ENCODE measurements around the gene RASSF7.
"Not testable (repeated sequence)": the region's sequence is repeated elsewhere in the genome, so short reads cannot be mapped to it uniquely, and the experiment has no call there.

The RASSF7 gene, protein sequence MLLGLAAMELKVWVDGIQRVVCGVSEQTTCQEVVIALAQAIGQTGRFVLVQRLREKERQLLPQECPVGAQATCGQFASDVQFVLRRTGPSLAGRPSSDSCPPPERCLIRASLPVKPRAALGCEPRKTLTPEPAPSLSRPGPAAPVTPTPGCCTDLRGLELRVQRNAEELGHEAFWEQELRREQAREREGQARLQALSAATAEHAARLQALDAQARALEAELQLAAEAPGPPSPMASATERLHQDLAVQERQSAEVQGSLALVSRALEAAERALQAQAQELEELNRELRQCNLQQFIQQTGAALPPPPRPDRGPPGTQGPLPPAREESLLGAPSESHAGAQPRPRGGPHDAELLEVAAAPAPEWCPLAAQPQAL

GRCh38 chr11:560305-561147, at the start of gene RASSF7, which contains the start of gene LMNTD2:
TSS of gene RASSF7 (plus strand) at chr11:560970. CDS start at chr11:561769, 799 bp downstream.
TSS of gene LMNTD2 (minus strand) at chr11:560738. CDS start at chr11:560716, 22 bp downstream.
- peak; percentile 32 for DNase-seq (ENCODE audit: low read depth, low spot score)

GRCh38 chr11:512761-513595, 47.8 kb upstream of the RASSF7 start:
- no peak for DNase-seq (ENCODE audit: low read depth, low spot score)

GRCh38 chr11:514606-515005, 46.2 kb upstream of the RASSF7 start:
- DNase-seq (ENCODE audit: low read depth, low spot score) = no peak

DNA sequence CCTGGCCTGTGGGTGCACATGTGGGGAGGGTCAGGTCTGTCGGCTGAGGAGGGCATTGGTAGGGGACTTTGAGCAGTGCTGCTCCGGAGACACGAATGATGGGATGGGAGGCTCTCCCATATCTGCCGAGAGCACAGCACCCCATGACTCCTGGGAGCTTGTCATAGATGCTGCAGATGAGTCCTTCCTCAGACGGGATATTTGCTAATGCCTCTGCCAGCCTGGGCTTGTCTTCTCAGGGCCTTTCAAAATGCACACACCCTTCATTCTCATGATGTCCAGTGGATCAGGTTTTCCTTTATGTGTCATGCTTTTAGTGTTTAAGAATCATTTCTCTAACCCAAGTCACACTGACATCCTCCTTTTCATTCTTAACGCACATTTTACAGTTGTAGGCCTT, 45.6 kb upstream of the RASSF7 start:
- no peak for DNase-seq (ENCODE audit: low read depth, low spot score)

DNA sequence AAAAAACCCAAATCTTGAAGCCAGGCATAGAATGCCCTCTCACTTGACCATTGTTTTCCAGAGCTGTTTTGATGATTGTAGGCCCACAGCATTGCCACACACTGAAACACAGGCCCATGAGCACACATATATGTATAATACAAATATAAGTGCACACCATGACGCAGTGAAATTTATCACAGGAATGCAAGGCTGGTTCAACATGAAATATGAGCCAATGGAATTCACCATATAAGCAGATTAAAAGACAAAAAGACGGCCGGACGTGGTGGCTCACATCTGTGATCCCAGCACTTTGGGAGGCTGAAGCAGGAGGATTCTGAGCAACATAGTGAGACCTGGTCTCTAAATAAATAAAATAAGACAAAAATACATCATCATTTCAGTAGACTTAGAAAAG, 44.4 kb upstream of the RASSF7 start:
- no peak for DNase-seq (ENCODE audit: low read depth, low spot score)

- DNase-seq (ENCODE audit: low read depth, low spot score) = not testable (repeated sequence)
Observed at GRCh38 chr11:516918-517685, 43.7 kb upstream of the RASSF7 start.

GRCh38 chr11:518463-519202, 42.1 kb upstream of the RASSF7 start:
- DNase-seq (ENCODE audit: low read depth, low spot score) = peak; percentile 54

DNA sequence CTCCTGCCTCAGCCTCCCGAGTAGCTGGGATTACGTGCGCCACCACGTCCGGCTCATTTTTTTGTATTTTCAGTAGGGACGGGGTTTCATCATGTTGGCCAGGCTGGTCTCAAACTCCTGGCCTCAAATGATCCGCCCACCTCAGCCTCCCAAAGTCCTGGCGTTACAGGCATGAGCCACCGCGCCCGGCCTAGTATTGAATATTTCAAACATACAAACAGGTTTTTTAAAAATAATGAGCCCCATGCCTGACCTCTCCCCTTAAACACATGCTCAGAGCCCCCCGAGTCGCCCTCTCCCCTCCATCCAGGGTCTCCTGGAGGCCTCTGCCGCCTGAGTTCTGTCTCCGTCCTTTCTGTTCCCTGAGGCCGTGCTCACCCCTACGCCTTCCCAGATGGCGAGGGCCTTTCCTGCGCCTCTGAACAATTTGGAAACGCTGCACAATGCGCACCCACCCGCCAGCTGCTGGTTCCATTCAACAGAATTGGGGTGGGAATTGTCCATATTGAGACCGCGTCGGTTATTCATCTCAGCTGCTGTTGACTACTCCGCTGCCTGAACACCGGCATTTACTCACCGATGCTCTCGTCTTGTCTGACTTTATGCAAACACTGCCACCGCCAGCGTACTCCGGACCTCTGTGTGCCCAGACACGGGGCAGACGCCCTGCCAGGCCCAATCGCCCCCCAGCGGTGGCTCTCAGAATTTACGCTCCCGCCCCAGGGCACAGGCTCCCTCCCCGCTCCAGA, 40.2 kb upstream of the RASSF7 start:
- DNase-seq (ENCODE audit: low read depth, low spot score) = no peak

DNA sequence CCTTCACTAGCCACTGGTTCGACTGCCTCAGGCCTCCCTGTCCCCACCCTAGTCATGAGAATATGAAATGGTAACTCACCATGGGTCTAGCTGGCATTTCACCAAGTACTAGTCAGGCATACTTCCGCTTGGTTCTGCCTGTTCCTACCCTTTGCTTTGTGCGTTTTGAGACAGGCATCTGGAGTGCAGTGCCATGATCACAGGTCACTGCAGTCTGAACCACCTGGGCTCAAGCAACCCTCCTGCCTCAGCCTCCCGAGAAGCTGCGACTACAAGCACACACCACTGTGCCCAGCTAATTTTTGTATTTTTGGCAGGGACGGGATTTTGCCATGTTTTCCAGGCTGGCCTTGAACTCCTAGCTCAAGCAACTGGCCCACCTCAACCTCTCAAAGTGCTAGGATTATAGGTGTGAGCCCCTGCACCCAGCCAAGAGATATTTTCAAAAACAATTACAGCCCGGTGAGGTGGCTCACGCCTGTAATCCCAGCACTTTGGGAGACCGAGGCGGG, 39.5 kb upstream of the RASSF7 start:
- DNase-seq (ENCODE audit: low read depth, low spot score) = no peak

DNA sequence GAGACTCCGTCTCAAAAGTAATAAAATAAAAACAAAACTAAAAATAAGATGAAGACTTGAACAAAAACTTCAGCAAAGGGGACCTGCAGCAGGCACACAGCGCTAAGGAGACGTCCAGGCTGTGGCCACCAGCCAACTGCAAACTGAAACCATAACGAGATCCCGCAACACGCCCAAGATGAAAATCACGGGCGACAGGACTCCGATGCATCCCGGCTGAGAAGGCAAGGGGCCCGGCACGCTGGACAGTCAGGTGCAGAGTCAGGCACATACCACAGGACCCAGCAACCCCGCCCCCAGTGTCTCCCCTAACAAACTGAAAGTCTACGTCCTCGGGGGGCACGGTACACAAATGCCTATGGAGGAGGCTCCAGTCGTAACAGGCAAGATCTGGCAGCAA, 34.6 kb upstream of the RASSF7 start:
- DNase-seq (ENCODE audit: low read depth, low spot score) = no peak

- DNase-seq (ENCODE audit: low read depth, low spot score) = no peak
Observed at GRCh38 chr11:528166-528814, 32.5 kb upstream of the RASSF7 start.

GRCh38 chr11:528815-529727, 31.7 kb upstream of the RASSF7 start:
- no peak for DNase-seq (ENCODE audit: low read depth, low spot score)

DNA sequence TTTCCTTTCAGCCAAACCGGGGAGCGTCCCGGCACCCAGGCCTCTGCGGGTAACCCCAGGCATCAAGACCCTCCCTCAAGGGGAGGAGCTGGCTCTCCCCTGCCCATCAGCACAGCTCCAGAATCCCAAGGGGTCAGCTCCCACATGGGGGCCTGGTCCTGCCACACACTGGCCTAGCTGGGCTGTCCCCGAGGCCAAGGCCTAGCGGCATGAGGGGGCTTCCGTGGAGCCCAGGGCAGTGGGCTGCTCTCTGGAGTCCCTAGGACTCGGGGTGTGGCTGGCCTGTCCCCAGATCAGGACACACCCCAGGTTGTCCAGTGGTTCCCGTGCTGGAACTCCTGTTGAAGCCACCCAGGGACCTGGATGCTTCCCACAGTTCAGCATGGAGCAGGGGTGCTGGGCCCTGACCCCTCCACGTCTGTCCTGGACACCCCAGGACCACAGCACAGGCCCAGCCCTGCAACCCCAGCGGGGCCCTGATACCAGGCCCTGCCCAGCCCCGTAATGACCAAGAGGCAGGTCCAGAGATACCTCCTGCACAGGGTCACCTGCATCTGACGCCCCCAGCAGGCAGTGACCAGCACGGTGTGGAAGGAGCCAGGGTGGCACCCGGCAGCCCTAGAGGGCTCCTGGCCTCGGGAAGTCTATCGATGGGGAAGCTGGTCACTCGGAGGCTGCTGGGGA, 30.9 kb upstream of the RASSF7 start:
- DNase-seq (ENCODE audit: low read depth, low spot score) = no peak

- DNase-seq (ENCODE audit: low read depth, low spot score) = no peak
Observed at GRCh38 chr11:530960-531831, 29.6 kb upstream of the RASSF7 start.

DNA sequence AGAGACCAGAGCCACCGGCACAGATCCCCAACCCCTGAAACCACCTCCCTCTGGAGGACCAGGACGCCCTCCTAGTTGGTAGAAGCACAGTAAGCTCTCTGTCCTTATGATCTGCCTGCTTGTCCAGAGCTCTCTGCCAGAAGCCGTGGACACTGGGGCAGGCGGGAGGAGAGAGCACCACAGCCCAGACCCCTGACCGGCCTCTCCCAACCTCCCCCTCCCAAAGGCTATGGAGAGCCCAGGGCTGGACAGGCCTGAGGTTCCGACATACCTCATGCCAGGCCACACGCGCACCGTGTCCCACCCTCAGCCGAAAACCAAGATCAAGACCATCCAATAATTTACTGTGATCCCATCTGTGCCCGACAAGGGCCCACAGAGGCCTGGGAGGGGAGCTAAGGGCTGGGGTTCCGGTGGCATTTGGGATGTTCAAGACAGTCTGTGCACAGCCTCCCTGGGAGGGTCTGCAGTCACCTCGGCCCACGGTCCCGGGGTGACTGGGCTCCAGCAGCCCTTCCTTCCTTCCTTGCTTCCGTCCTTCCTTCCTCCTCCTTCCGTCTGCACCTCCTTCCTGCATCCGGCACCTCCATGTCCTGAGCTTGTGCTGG, 28.7 kb upstream of the RASSF7 start:
- DNase-seq (ENCODE audit: low read depth, low spot score) = no peak

- no peak for DNase-seq (ENCODE audit: low read depth, low spot score)
Observed at GRCh38 chr11:532527-532985, 28.2 kb upstream of the RASSF7 start.

All from smooth muscle cell of the brain vasculature (primary cell).